NCI-H1930 (cell line): ENCODE results near the gene FBN2.
"Not testable (repeated sequence)": the region's sequence is repeated elsewhere in the genome, so short reads cannot be mapped to it uniquely, and the experiment has no call there.

Experiments used
- DNase-seq, 2 experiments: peaks; one replicate each; lab custom pipeline; 2025; lab: John Stamatoyannopoulos, UW

FBN2 gene

DNA sequence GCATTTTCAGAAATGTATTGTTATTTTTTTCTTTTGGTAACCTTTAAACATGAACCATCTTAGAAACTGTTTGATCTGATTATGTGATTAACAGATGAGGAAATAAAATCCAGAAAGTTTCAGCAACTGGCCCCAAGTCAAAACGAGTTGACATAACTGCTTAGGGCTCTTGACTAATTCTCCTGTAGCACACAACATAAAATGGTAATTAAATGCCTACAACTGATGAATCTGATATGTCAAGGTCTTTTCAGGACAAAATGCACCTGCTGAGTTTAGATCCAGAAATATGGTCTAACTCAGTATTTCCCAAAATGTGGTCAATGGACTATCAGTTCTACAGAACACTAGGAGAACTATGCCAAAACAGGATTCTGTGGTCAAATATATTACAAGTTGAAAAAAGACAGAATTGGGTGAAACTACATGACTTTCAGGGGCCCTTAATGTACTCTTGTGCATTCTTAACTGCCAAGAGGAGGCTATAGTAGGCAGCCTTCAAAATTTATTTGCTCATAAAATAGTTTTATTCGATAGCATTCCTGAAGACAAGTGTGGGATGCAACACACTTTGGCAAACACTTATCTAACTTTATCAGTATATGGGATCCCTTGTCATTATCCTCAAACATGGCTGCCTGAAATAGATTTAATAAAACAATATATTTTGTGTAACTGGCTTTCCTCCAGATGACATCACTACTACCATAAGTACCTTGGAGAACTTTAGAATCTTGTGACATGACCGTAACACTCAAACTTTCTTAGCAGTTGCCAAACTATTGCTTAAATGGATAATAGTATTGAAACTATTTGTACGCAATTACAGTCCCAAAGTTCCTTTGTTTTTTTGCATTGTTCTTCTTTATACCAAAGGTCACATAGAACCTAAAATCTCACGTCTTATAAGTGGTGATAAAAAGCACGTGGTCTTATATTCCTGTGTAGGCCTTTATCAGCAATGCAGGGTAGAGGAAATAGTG lies 59.4 kb downstream of the FBN2 start:
- DNase-seq = no peak

DNA sequence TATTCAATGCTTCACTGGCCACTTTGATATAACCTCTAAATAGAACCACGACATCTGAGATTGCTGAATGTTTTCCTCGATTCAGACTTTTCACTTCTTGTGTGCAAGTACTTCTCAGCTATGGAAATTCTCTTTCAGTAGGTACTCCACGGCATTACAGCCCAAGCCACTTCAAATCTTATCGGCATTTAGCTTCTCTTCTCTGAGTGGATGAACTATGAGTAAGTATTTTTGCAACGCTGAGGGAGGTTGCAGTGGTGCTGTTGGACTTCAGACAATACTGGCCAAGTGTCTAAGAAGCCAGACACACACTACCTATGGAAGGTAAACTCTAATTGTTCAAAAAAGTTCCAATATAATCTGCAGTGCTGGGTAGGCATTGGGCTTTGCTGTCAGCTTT lies 60.1 kb downstream of the FBN2 start:
- DNase-seq = no peak

DNA sequence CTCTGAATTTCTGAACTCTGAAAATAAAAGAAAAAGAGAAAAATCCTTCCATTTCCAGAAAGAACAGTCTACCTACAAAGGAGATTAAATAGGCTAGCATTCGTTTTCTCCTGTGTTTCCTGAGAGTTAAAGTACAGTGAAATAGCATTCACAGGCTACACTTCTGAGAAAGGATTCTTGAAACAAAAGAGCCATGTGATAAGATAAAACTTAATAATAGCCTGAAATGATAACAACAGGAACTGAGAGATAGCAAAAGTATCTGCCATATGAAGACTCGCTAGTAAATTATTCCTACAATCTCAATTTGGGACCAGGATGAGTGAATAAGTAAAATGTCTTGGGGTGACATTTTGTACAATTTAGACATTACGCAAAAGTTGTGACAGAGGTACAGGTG lies 62.4 kb downstream of the FBN2 start:
- no peak for DNase-seq

DNA sequence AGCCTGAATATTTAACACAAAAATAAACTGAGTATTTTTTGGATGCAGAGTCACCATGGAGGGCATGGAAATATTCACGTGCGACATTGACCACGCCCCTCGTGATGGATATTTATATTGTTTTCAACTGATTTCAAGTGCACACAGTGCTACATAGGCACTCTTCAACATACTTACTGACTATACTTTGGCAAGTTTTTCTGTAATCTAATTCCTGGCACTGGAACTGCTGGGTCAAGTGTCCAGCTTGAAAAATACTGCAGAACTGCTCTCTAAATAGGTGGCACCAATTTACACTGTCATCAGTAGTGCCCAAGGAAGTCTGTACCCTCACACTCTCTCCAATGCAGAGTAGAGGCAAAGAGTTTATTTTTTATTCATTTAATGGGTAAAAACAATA lies 65.1 kb downstream of the FBN2 start:
- DNase-seq = no peak

DNA sequence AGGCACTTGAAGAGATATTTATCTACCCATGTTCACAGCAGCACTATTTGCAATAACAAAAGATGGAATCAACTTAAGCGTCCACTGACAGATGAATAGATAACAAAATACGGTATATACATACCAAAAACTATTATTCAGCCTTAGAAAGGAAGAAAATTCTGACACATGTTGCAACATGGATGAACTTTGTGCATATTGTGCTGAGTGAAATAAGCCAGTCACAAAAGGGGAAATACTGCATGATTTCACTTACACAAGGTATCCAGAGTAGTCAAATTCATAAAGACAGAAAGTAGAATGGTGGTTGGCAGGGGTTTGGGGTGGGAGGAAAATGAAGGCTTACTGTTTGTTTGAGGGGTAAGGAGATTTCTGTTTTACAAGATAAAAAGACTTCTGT lies 66.0 kb downstream of the FBN2 start:
- DNase-seq = no peak

DNA sequence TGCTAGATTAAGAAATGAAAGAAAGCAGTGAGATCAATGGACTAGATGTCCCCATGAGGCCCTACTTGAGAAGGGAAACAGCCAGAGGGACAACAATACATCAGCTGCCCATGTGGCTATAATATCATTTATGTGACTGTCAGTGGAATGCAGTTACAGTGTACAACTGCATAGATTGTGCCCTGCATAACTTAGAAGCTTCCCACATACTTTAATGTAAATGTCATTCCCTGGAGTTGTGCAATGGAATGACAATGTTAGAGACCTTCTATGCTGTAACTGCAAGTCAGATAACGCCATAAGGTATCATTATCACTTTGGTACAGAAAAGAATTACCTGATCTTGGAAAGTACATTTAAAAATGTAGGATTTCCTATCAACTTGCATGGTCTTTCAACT lies 67.4 kb downstream of the FBN2 start:
- DNase-seq = no peak

DNA sequence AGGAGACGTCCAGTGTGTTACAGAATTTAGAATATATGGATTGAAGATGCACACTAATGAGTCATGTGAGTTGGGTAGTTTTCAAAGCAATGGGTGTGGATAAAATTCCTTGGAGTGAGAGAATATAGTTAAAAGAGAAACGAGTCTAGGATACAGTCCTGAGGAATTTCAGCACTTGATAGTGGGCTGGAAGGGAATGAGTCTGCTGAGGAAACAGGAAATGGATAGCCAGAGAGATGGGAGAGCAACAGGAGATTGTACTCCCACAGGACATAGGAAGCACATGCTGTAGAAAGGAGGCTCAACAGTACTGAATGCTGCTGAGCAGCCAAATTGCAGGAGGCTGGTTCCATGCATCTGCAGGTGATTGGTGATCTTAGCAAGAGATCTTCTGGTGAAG lies 68.1 kb downstream of the FBN2 start:
- DNase-seq = no peak

DNA sequence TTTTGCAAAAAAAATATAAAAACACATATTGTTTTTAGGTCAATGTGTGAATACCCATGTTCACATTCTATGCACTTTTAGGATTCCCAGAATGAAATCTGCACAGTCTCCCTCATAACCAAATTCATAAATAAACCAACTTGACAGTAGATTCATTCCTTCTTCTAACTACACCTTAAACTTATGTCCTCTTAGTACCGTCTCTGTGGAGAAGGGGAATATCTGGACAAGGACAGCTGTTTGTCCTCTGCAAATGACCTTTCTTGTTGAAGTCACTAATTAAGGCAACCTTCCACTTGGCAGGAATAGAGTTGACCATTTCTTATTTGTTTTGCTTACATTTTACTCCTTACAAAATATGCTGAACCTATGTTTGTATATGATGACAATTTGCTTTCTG lies 71.1 kb downstream of the FBN2 start:
- no peak for DNase-seq

DNA sequence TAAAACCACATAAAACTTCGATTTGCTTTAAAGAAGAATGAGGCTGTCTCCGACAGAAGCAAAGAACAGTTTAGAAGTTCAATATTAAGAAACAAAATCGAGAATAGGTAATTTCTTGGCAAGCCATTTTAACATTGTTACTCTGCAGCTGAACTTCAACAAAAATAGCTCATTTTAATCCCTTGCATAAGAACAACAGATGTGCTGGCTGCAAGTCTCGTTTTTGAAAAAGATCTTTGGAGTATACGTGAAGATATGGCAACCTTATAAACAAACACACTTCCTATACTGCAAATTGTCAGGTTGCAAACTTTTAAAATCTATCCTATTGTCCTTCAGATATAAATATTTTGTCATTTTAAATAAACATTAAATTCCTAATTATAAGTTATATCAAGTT lies 71.5 kb downstream of the FBN2 start:
- DNase-seq = no peak

DNA sequence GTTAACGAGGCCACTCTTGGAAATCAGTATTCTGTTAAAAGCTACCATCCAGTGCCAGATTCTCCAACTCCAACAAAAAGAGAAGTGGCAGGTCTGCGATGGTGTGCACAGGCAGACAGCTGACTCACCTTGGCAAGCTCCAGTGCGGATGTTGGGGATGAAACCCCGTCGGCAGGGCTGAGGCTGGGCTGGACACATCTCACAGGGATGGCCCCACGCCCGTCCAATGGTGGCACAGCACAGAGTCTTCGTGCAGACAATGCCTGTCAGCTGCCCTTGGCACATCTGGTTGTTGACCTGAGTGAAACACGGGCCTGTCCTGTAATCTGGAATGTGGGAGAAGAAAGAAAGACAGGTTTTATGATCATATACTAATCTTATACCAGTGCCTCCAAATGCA lies 73.4 kb downstream of the FBN2 start:
- no peak for DNase-seq

DNA sequence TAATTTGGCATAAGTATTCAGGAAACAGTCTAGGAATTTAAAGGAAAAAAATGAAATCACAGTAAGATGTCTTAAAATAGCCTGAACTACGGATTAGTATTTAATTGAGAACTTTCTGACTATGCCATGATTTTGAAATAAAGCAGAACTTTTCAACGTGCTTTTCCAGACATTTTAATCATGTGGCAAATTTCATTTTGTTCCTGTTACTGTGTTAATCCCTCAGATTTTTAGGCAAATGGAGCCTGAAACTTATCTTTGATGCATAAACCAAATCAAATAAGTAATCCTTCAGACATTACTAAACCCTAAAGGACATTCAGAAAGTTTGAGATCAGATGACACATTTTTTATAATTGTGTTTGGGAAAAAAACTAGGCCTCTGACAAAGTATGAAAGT lies 75.7 kb downstream of the FBN2 start:
- no peak for DNase-seq

DNA sequence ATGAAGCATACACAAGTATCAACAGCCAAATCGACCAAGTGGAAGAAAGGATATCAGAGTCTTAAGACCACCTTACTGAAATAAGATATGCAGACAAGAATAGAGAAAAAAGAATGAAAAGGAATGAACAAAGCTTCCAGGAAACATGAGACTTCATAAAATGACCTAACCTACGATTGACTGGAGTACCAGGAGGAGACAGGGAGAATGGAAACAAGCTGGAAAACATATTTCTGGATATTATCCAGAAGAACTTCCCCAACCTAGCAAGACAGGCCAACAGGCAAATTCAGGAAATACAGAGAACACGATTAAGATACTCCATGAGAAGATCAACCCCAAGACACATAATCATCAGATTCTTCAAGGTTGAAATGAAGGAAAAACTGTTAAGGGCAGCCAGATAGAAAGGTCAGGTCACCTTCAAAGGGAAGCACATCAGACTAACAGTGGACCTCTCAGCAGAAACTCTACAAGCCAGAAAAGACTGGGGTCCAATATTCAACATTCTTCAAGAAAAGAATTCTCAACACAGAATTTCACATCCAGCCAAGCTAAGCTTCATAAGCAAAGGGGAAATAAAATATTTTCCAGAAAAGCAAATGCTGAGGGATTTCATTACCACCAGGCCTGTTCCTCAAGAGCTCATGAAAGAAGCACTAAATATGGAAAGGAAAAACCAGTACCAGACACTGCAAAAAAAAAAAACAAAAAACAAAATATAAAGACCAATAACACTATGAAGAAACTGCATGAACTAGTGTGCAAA lies 80.7 kb downstream of the FBN2 start:
- not testable (repeated sequence) for DNase-seq

DNA sequence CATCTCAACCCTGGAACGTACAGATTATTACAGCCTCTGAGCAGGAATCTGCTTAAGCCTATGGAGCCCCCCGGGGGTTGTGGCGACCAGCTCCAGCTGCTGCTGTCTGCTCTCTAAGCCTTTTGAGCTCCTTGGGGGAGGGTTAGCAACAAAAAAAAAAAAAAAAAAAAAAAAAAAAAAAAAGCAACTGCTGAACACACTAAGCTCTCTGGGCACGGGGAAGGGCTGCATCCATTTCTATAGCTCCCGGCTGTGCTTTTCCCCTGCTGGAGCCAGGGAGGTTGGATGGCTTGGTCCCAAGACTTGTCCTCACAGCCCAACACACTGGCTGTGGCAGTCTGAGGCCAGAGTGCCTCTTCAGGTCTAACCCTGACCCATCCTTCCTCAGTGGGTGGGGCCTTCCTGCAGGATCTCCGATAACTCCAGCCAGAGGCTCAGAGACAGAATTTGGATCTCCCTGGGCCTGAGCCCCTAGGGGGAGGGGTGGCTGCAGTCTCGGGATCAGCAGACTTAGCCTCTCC lies 82.1 kb downstream of the FBN2 start:
- DNase-seq = no peak

DNA sequence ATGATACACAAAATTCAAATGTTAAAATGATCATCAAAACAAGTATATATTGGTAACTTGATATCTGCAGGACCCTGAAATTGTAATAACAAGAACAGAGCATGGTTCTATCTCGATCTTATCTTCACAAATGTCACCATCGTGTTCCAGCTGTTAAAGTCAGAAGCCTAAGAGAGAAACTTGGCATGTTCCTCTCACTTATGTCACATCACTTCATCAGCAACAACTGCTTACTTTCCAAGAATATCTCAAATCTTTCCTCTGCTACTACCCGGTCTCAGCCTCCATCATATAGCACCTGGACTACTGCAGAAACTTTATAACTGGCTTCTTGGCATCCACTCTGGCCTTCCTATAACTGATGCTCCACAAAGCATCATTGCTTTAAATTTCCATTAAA lies 84.9 kb downstream of the FBN2 start:
- no peak for DNase-seq

DNA sequence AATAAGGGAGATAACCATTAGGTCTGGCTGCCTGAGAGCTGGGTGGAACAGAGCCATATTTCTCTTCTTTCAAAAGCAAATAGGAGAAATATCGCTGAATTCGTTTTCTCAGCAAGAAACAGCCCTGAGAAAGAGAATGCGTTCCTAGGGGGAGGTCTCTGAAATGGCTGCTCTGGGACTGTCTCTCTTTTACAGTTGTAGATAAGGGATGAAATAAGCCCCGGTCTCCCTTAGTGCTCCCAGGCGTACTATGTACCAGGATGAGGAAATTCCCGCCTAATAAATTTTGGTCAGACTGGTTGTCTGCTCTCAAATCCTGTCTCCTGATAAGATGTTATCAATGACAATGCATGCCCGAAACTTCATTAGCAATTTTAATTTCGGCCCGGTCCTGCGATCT lies 90.8 kb downstream of the FBN2 start:
- not testable (repeated sequence) for DNase-seq

DNA sequence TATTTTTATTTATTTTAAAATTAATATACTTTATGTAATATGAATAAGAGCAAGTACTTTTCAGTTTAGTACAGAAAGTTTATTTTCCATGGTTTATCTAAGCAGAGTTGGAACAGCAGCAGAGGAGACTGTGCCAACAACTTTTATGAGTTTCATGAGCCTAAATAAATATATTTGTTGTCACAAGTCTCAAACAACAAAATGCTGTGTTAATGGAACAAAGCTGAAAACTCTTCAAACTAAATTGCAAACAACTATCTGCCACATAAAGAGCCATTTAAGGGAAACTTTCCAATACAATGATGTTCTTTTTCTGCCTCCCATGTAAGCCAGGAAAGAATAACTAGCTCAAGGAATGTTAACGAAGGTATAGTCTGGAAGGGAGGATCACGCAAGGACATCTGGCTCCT lies 96.1 kb downstream of the FBN2 start:
- no peak for DNase-seq

DNA sequence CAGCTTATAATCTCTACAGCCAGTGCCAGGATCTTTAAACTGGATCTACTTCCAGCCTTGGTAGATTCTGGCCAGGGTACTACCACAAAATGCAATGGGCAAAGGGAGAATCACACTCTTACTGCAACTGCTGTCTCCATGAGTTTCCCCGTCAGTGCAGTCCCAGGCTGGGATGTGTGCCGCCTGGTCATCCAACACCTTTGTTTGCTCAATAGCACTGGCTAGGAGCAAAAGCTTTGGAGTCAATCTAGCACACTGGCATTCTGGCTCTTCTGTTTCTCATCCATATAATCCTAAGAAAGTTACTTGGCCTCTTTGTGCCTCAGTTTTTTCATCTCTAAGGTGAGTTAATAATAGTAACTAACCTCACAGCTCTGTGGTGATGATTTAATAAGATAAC lies 96.9 kb downstream of the FBN2 start:
- DNase-seq = no peak

DNA sequence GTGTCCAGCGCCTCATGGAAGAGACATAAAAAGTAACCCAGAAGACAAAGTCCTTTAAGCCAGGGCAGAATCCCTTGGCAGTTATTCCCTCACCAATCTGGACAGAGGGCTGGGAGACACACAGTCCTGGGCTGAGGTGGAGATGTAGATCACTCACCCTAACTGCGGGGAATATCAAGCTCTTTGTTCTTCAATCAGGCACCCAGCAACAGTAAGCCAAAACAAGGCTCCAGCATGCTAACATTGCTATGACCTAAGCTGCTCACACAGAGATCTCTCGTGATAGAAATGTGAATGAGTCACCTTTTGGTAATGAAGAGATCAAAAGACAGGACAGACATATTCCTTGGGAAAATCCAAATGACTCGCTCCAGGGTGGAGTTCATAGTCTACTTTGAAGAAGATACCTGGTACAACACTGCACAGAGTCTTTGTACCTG lies 101.3 kb downstream of the FBN2 start:
- DNase-seq = no peak

DNA sequence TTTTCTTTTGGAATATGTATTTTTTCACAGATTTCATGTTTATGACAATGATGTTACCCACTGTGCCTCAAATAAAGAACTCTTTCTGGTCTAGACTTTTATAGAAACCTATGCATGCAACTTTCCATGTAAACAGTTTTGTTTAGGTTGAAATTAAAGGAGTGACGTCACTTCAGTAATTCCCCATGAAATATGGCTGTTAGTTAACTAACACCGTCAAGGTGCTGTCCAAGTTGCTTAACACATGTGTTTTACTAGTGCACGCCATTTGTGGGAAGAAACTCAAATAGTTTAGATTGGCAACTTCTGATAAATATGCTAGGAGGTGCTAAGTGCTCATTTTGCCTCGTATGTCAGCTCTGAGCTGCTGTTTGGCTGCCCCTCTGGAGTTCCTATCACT lies 102.2 kb downstream of the FBN2 start:
- DNase-seq = no peak

DNA sequence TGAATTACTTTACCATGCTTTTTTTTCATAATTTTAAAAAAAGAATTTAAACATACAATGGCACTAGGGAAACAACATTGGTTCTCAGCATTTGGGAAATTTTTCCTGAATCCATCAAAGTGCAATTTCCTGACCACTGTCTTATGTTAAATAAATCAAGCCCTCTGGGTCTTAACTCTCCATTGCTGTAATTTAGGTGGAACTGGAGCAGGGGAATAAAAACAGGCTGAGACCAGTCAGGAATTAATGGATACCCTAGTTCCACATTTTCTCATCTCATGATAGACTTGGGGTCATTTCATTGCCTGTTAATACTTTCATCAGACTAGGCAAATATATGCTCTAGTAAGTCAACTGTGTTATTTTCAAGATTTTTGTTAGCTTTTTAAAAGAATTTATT lies 103.1 kb downstream of the FBN2 start:
- DNase-seq = no peak

DNA sequence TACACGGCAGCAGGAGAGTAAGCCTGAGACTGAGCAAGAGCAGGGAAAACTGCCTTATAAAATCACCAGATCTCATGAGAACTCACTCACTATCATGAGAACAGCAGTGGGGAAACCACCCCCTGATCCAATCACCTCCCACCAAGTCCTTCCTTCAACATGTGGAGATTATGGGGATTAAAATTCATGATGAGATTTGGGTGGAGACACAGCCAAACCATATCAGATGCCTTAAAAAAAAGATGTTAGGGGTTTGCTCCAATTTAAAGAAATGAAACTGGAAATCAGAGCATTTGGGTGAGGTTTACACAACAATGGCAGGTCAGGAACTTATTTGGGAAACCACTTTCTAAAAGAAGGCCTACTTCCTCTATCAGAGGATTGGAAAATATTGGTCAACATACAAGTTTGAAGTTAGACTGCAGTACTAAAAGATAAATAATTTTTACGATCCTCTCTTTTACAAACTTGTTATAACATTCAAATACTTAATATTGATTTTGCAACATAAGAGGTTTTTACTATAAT lies 105.1 kb downstream of the FBN2 start:
- no peak for DNase-seq

DNA sequence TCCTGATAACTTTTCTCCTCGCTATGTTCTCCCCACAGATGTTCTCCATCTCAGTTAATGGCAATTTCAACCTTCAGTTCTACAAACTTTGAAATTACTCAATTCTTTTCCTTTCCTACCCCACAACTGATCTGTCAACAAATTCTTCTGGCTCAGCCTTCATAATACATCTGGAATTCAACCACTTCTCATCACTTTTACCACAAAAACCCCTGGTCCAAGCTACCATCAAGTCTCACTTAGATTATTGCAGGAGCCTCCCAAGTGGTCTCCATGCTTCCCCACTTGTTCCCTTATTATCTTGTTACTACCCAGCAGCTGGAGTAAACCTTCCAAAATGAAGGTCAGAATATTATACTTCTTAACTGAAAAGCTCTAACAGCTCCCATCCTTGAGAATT lies 110.1 kb downstream of the FBN2 start:
- no peak for DNase-seq

DNA sequence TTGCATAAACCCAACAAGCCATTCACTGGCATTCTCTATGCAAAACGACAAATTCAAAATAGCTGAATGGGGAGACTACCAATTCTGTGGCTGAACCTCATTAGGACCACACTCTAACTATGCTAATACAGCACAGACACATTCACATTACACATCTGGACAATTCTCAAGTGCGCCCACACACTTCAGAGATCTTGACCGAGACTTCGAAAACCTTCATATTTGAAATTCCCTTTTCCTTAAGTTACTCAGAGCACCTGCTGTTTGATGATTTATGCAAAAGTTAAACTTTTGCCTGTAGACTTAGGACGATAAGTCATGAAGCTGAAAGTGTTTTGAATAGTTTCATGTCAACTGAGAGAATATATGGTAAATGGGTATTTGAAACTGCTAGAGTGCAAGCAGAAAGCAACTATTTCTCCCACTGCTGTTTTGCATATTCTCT lies 111.9 kb downstream of the FBN2 start:
- DNase-seq = no peak
